ENCODE results near the gene ISLR.

The ISLR gene

DNA sequence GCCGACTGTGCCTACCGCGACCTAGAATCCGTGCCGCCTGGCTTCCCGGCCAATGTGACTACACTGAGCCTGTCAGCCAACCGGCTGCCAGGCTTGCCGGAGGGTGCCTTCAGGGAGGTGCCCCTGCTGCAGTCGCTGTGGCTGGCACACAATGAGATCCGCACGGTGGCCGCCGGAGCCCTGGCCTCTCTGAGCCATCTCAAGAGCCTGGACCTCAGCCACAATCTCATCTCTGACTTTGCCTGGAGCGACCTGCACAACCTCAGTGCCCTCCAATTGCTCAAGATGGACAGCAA is 1.4 kb downstream of the ISLR start:
- no peak overlapping the region for H3K4me3 ChIP-seq (ENCODE audit: low read depth, low read length)
- TF ChIP-seq MYC (IDR thresholded peaks at IDR 0.05; ENCODE audit: low read depth, low read length) (no peak), POLR2A (IDR thresholded peaks at IDR 0.05; ENCODE audit: extremely low read depth, insufficient read length) (no peak)
- TF ChIP-seq, protein P1, sequence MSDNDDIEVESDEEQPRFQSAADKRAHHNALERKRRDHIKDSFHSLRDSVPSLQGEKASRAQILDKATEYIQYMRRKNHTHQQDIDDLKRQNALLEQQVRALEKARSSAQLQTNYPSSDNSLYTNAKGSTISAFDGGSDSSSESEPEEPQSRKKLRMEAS (IDR thresholded peaks at IDR 0.05; ENCODE audit: low read depth, low read length), result no peak
- TF ChIP-seq, protein P2, sequence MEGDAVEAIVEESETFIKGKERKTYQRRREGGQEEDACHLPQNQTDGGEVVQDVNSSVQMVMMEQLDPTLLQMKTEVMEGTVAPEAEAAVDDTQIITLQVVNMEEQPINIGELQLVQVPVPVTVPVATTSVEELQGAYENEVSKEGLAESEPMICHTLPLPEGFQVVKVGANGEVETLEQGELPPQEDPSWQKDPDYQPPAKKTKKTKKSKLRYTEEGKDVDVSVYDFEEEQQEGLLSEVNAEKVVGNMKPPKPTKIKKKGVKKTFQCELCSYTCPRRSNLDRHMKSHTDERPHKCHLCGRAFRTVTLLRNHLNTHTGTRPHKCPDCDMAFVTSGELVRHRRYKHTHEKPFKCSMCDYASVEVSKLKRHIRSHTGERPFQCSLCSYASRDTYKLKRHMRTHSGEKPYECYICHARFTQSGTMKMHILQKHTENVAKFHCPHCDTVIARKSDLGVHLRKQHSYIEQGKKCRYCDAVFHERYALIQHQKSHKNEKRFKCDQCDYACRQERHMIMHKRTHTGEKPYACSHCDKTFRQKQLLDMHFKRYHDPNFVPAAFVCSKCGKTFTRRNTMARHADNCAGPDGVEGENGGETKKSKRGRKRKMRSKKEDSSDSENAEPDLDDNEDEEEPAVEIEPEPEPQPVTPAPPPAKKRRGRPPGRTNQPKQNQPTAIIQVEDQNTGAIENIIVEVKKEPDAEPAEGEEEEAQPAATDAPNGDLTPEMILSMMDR (IDR thresholded peaks at IDR 0.05; ENCODE audit: low read depth, low read length), result no peak
- no peak for DNase-seq (ENCODE audit: low read depth)

DNA sequence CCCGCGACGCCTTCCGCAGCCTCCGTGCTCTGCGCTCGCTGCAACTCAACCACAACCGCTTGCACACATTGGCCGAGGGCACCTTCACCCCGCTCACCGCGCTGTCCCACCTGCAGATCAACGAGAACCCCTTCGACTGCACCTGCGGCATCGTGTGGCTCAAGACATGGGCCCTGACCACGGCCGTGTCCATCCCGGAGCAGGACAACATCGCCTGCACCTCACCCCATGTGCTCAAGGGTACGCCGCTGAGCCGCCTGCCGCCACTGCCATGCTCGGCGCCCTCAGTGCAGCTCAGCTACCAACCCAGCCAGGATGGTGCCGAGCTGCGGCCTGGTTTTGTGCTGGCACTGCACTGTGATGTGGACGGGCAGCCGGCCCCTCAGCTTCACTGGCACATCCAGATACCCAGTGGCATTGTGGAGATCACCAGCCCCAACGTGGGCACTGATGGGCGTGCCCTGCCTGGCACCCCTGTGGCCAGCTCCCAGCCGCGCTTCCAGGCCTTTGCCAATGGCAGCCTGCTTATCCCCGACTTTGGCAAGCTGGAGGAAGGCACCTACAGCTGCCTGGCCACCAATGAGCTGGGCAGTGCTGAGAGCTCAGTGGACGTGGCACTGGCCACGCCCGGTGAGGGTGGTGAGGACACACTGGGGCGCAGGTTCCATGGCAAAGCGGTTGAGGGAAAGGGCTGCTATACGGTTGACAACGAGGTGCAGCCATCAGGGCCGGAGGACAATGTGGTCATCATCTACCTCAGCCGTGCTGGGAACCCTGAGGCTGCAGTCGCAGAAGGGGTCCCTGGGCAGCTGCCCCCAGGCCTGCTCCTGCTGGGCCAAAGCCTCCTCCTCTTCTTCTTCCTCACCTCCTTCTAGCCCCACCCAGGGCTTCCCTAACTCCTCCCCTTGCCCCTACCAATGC is 2.0 kb downstream of the ISLR start:
- no peak for DNase-seq (ENCODE audit: low read depth)
- no peak overlapping the region for H3K4me3 ChIP-seq (ENCODE audit: low read depth, low read length)
- no peak for TF ChIP-seq MYC (IDR thresholded peaks at IDR 0.05; ENCODE audit: low read depth, low read length)

DNA sequence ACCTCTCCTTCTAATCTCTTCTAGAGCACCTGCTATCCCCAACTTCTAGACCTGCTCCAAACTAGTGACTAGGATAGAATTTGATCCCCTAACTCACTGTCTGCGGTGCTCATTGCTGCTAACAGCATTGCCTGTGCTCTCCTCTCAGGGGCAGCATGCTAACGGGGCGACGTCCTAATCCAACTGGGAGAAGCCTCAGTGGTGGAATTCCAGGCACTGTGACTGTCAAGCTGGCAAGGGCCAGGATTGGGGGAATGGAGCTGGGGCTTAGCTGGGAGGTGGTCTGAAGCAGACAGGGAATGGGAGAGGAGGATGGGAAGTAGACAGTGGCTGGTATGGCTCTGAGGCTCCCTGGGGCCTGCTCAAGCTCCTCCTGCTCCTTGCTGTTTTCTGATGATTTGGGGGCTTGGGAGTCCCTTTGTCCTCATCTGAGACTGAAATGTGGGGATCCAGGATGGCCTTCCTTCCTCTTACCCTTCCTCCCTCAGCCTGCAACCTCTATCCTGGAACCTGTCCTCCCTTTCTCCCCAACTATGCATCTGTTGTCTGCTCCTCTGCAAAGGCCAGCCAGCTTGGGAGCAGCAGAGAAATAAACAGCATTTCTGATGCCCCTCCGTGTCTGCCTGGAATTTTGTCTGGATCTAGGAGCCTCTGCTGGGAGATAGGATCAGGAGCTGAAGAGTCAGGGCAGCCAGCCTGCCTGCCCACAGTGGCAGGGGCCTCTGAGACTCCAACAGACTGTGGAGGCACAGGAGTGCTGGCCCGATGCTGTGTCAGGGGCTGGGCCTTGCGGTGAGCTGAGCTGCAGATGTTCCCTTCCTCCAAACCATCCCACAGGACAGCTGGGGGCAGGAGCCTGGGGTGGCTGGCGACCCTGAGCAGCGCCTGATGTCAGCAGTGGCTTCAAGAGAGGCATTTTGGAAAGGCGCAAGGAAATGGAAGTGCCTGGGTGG is 3.0 kb downstream of the ISLR start:
- no peak for DNase-seq (ENCODE audit: low read depth)
- no peak overlapping the region for H3K4me3 ChIP-seq (ENCODE audit: low read depth, low read length)
- no peak for TF ChIP-seq POLR2A (IDR thresholded peaks at IDR 0.05; ENCODE audit: extremely low read depth, insufficient read length)
- TF ChIP-seq, protein P1 (IDR thresholded peaks at IDR 0.05; ENCODE audit: low read depth, low read length), result no peak
- TF ChIP-seq MYC (IDR thresholded peaks at IDR 0.05; ENCODE audit: low read depth, low read length), result no peak
- TF ChIP-seq, protein P2 (IDR thresholded peaks at IDR 0.05; ENCODE audit: low read depth, low read length), result no peak

DNA sequence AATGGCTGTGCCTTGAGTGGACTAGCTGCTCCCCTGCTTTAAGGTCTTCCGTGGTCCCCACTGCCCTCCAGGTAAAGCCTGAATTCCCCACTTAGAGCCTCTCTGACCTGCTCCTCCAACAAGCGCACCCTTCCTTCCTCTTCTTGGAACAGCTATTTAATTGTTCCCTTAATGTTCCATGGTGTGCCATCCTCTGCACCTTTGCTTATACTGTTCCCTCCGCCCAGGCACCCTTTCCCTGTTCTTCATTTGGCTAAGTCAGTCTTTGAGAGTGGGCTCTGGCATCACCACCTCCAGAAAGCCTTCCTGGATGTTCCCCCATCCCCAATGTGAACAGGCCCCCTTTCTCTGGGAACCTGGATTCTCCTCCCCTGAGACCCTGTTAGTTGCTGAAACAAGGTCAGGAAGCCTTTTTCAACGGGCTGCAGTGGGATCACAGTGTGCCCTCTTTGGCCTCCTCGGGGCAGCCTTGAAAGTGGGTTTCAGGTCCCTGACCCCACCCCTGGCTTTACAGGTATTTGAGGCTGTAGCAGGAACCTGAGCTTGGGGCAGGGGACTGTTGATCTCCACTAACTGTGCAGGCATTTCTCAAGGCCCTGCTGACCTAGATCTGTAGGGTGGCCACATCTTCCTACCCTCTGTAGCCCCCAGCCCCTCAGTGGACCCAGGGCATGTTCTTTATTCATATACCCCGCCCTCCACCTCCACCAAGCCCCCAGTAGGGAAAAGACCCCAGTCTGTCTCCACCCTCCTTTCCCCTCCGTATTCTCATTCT is 5.0 kb downstream of the ISLR start:
- TF ChIP-seq MYC (IDR thresholded peaks at IDR 0.05; ENCODE audit: low read depth, low read length) (no peak), POLR2A (IDR thresholded peaks at IDR 0.05; ENCODE audit: extremely low read depth, insufficient read length) (no peak)
- TF ChIP-seq, protein P2 (IDR thresholded peaks at IDR 0.05; ENCODE audit: low read depth, low read length), result no peak
- TF ChIP-seq, protein P1 (IDR thresholded peaks at IDR 0.05; ENCODE audit: low read depth, low read length), result no peak
- H3K4me3 ChIP-seq (ENCODE audit: low read depth, low read length), result no peak overlapping the region
- no peak for DNase-seq (ENCODE audit: low read depth)

DNA sequence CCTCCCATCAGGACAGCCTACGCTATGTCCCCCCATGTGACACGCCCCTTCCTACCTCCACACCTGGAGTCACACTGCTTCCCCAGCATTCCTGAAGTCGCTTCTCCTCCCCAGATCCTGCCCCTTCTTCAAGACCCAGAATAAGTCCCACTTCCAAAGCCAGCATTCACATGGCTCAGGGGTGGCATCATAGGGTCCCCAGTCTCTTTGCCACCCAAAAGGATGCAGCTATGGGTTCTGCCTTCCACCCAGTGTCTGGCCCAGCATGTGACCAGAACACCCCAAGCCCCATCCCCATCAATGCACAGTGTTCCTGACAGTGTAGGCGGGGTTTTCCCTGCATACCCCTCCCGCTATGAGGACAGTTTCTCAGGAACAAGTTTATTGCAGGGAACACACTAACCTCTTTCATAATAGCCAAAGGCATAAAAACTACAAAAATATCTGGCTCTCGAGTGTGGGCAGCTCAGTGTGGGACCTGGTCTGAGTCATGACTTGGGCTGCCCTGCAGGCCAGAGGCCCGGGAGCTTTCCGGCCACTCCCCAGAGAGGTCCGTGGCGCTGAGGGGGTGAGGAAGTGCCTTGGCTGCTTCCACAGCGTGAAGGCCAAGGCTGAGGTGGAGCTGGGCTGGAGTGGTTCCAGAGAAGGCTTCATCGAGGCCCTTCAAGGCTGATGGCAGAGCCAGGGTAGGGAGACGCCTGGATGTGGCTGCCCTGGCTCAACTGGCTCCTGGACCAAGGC is 5.8 kb downstream of the ISLR start:
- no peak overlapping the region for H3K4me3 ChIP-seq (ENCODE audit: low read depth, low read length)
- DNase-seq (ENCODE audit: low read depth), result peak; percentile 70
- TF ChIP-seq, protein P2 (IDR thresholded peaks at IDR 0.05; ENCODE audit: low read depth, low read length), result no peak
- TF ChIP-seq, protein P1 (IDR thresholded peaks at IDR 0.05; ENCODE audit: low read depth, low read length), result no peak
- TF ChIP-seq POLR2A (IDR thresholded peaks at IDR 0.05; ENCODE audit: extremely low read depth, insufficient read length) (no peak), MYC (IDR thresholded peaks at IDR 0.05; ENCODE audit: low read depth, low read length) (no peak)

Data from NB4 (cell line).